ENCODE data around the gene ZNF385D. TPM values are rescaled to one million over a fixed set of nuclear protein-coding genes. Genes with fewer than 3 reads are reported as not detected.

The ZNF385D gene
- total RNA-seq, 1 experiment from 2014 or later, result not detected

DNA sequence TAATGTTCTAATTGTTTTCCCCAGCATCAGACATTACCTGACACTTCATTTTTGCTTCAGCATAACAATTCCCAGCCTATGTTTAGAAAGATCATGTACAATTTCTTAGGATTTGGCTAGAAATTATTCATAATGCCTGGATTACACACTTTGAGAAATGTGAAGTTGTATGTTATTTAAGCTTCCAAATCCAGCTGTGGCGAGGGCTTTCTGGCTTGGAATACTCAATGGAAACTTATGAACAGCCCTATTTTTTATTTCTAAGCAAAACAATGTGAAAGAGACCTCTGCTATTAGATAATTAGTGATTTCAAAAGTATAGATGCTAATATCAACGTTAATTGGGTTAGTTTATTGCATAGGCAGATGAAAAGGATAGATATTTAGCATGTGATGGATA lies 341.6 kb downstream of the ZNF385D start:
- H3K4me1 ChIP-seq, result no peaks in the 10 kb centered on the region
- no TSS peak for BruUV-seq (replicated peaks)
- peaks cover 3% of the 10 kb centered on the region for H3K27me3 Mint-ChIP-seq (ENCODE audit: insufficient read depth, unreplicated experiment)
- no peak overlapping the region for H3K4me3 ChIP-seq (ENCODE audit: low read depth, low read length)
- H3K27me3 ChIP-seq (replicated peaks; ENCODE audit: control insufficient read depth, insufficient read depth, low read length), result no peaks in the 10 kb centered on the region
- TF ChIP-seq, protein P1, sequence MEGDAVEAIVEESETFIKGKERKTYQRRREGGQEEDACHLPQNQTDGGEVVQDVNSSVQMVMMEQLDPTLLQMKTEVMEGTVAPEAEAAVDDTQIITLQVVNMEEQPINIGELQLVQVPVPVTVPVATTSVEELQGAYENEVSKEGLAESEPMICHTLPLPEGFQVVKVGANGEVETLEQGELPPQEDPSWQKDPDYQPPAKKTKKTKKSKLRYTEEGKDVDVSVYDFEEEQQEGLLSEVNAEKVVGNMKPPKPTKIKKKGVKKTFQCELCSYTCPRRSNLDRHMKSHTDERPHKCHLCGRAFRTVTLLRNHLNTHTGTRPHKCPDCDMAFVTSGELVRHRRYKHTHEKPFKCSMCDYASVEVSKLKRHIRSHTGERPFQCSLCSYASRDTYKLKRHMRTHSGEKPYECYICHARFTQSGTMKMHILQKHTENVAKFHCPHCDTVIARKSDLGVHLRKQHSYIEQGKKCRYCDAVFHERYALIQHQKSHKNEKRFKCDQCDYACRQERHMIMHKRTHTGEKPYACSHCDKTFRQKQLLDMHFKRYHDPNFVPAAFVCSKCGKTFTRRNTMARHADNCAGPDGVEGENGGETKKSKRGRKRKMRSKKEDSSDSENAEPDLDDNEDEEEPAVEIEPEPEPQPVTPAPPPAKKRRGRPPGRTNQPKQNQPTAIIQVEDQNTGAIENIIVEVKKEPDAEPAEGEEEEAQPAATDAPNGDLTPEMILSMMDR (IDR thresholded peaks at IDR 0.05; ENCODE audit: insufficient read depth in 1 of 2, low read depth in 1 of 2, low read length in 1 of 2, severe bottlenecking in 1 of 2, unreplicated experiment in 1 of 2), result no peak
- no peak overlapping the region for H3K27ac Mint-ChIP-seq (ENCODE audit: unreplicated experiment)
- H3K9me3 Mint-ChIP-seq (ENCODE audit: unreplicated experiment), result no peaks in the 10 kb centered on the region
- DNase-seq, result no peak
- CTCF ChIA-PET, result no interaction called here
- H3K36me3 Mint-ChIP-seq (ENCODE audit: insufficient read depth, unreplicated experiment), result no peaks in the 10 kb centered on the region
- no peaks in the 10 kb centered on the region for H3K36me3 ChIP-seq (ENCODE audit: control insufficient read depth, insufficient read depth, low read length)
- intact Hi-C loops (cut with micrococcal nuclease; ENCODE audit: unreplicated experiment), result no loop called here
- no peaks in the 10 kb centered on the region for H3K9me3 ChIP-seq
- H3K4me3 Mint-ChIP-seq (ENCODE audit: unreplicated experiment), result no peak overlapping the region
- H3K4me1 Mint-ChIP-seq (ENCODE audit: low read depth, unreplicated experiment), result no peaks in the 10 kb centered on the region
- POLR2A ChIA-PET, result no interaction called here

DNA sequence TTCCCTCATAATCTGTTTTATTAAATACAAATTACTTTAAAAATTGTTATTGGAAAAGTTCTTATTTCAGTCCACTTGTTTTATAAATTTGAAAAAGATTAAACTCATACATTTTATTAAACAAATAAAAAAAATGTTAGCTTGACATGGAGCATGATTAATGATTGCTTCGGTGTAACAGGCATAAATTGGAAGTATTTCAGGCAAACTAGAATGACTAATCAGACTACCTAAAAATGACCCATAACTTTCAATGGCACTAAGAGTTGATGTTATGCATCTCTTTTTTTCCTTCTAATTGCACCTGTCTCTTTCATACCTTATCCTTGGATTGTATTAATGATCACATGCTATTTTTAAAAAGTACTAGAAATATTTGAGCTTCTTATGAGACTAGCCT lies 343.3 kb downstream of the ZNF385D start:
- CTCF ChIA-PET, result no interaction called here
- Histone ChIP-seq H3K4me3 (ENCODE audit: low read depth, low read length) (no peak overlapping the region), H3K9me3 (no peaks in the 10 kb centered on the region), H3K36me3 (ENCODE audit: control insufficient read depth, insufficient read depth, low read length) (no peaks in the 10 kb centered on the region), H3K4me1 (no peaks in the 10 kb centered on the region), H3K27me3 (replicated peaks; ENCODE audit: control insufficient read depth, insufficient read depth, low read length) (no peaks in the 10 kb centered on the region)
- Mint-ChIP-seq H3K4me3 (ENCODE audit: unreplicated experiment) (no peak overlapping the region), H3K4me1 (ENCODE audit: low read depth, unreplicated experiment) (no peaks in the 10 kb centered on the region), H3K9me3 (ENCODE audit: unreplicated experiment) (no peaks in the 10 kb centered on the region), H3K27me3 (ENCODE audit: insufficient read depth, unreplicated experiment) (peaks cover 3% of the 10 kb centered on the region), H3K36me3 (ENCODE audit: insufficient read depth, unreplicated experiment) (no peaks in the 10 kb centered on the region), H3K27ac (ENCODE audit: unreplicated experiment) (no peak overlapping the region)
- intact Hi-C loops (cut with micrococcal nuclease; ENCODE audit: unreplicated experiment), result no loop called here
- TF ChIP-seq, protein P1 (IDR thresholded peaks at IDR 0.05; ENCODE audit: insufficient read depth in 1 of 2, low read depth in 1 of 2, low read length in 1 of 2, severe bottlenecking in 1 of 2, unreplicated experiment in 1 of 2), result no peak
- POLR2A ChIA-PET, result no interaction called here
- DNase-seq, result no peak
- BruUV-seq (replicated peaks), result no TSS peak

DNA sequence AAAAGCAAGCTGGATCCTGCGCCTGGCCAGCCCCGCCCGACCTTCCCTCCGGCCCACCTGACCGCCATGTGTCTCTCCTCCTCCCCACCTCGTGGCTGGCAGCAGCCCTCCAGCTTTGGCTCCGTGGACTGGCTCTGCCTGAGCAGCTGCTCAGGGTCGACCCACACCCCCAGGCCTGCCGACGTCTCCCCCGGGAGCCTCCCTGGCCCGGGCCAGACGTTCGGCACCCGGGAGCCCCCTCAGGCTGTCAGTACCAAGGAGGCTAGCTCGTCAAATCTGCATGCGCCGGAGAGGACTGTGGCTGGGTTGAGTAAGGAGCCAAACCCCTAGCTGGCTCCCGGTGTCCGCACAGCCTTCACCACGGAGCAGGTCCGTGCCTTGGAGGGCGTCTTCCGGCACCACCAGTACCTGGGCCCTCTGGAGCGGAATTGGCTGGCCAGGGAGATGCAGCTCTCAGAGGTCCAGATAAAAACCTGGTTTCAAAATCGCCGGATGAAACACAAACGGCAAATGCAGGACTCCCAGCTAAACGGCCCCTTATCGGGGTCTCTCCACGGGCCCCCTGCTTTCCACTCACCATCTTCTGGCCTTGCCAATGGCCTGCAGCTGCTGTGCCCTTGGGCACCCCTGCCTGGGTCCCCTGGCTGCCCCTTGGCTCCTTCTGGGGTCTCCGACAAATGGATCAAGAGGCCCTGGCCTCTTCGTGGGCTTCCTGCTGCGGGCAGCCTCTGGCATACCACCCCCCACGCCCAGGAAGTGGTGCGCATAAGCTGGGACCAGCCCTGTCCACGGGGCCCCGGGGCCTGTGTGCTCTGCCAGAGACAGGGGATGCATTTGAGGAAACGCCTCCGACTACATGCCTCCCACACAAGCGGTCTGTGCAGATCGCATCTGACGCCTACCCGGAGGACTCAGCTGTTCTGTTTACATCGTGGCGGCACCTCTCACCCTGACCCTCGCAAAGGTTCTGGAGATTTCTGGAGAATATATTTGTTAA lies 345.0 kb downstream of the ZNF385D start:
- Histone ChIP-seq H3K4me3 (ENCODE audit: low read depth, low read length) (no peak overlapping the region), H3K9me3 (no peaks in the 10 kb centered on the region), H3K27me3 (replicated peaks; ENCODE audit: control insufficient read depth, insufficient read depth, low read length) (no peaks in the 10 kb centered on the region), H3K4me1 (no peaks in the 10 kb centered on the region), H3K36me3 (ENCODE audit: control insufficient read depth, insufficient read depth, low read length) (no peaks in the 10 kb centered on the region)
- Mint-ChIP-seq H3K4me1 (ENCODE audit: low read depth, unreplicated experiment) (no peaks in the 10 kb centered on the region), H3K36me3 (ENCODE audit: insufficient read depth, unreplicated experiment) (no peaks in the 10 kb centered on the region), H3K4me3 (ENCODE audit: unreplicated experiment) (no peak overlapping the region), H3K9me3 (ENCODE audit: unreplicated experiment) (no peaks in the 10 kb centered on the region), H3K27me3 (ENCODE audit: insufficient read depth, unreplicated experiment) (peaks cover 3% of the 10 kb centered on the region), H3K27ac (ENCODE audit: unreplicated experiment) (no peak overlapping the region)
- ChIA-PET CTCF (no interaction called here), POLR2A (no interaction called here)
- BruUV-seq (replicated peaks), result no TSS peak
- TF ChIP-seq, protein P1 (IDR thresholded peaks at IDR 0.05; ENCODE audit: insufficient read depth in 1 of 2, low read depth in 1 of 2, low read length in 1 of 2, severe bottlenecking in 1 of 2, unreplicated experiment in 1 of 2), result no peak
- no peak for DNase-seq
- intact Hi-C loops (cut with micrococcal nuclease; ENCODE audit: unreplicated experiment), result no loop called here

Measured in Caco-2 (cell line).